Activated B cell treated with CpG ODN at 0.5 μM for 24 hours (primary cell): ENCODE data around the gene STPG1. TPM values are rescaled to one million over a fixed set of nuclear protein-coding genes. Genes with fewer than 3 reads are reported as not detected.

Source experiments
- ATAC-seq: fragments of 200-7000 bp; cut with Tn5 transposase; one replicate; pipeline ENCODE4 v1.10.0; 2021; ENCODE audit warnings: low read depth, mild to moderate bottlenecking, moderate library complexity
- CTCF ChIA-PET: fragments of 350-600 bp; sonication (Branson Sonifier 250); formaldehyde crosslinking; loops from one replicate; lab custom pipeline; 2021; ENCODE audit warnings: antibody characterized with exemption; lab: Charles Lee
- POLR2A ChIA-PET: fragments of 350-600 bp; sonication (Branson Sonifier 250); formaldehyde crosslinking; loops from one replicate; lab custom pipeline; 2021; ENCODE audit warnings: antibody characterized with exemption; lab: Charles Lee
- DNase-seq: peaks from one replicate; pipeline ENCODE4 v3.0.0; 2022
- H3K27ac Mint-ChIP-seq: one replicate; pipeline ENCODE4 v1.8.0; 2020; ENCODE audit warnings: mixed read lengths
- H3K27me3 Mint-ChIP-seq: one replicate; pipeline ENCODE4 v1.8.0; 2021; ENCODE audit warnings: mixed read lengths
- H3K36me3 Mint-ChIP-seq: one replicate; pipeline ENCODE4 v1.8.0; 2021; ENCODE audit warnings: low read depth, mixed read lengths
- H3K4me1 Mint-ChIP-seq: one replicate; pipeline ENCODE4 v1.8.0; 2021; ENCODE audit warnings: mixed read lengths
- H3K4me3 Mint-ChIP-seq: one replicate; pipeline ENCODE4 v1.8.0; 2020; ENCODE audit warnings: mild to moderate bottlenecking, mixed read lengths
- H3K9me3 Mint-ChIP-seq: one replicate; pipeline ENCODE4 v1.8.0; 2020; ENCODE audit warnings: mixed read lengths
- CTCF ChIP-seq: fragments of 200-600 bp; IDR thresholded peaks from one replicate; pipeline ENCODE4 v1.8.0; 2022; ENCODE audit warnings: antibody characterized with exemption, mild to moderate bottlenecking
- intact Hi-C: fragments of 100-400 bp; cut with micrococcal nuclease; formaldehyde crosslinking; loops from one replicate; pipeline ENCODE4 v1.15.1; 2024
- total RNA-seq: library from RNA; stranded (reverse); gene quantifications from 2 replicates; pipeline ENCODE4 v1.2.3, GENCODE V29; 2022

STPG1 gene
- total RNA-seq, 1 donor from 2014 or later, result 7.4 TPM

DNA sequence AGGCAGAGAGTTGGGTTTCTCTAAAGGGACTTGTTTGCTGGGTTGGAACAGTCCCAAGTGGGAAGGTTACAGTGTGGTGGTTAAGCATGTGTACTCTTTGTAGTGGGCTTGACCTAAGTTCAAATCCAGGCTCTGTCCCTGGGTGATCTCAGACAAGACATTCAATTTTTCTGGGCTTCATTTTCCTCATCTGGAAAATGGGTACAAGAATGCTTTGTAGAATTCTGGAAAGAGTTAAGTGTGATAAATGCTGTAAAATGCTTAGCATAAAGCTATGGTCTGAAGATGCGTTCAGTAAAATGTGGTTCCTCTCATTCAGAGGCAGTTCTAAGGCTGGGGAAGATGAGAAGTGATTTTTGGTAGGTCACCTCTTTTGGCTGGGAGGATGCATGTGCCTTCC is 93.6 kb downstream of the STPG1 start:
- intact Hi-C loops, result loop anchor here (5.0 kb wide), 3 partner anchors 72 to 133 kb away; partner anchors contain the start of gene IFNLR1
- ATAC-seq (no peak), DNase-seq (no peak)
- ChIA-PET POLR2A (interaction anchor here (0.6 to 3.0 kb wide), 3 partner anchors 121 to 1778 kb away, joined by 4 to 20 read pairs (median 6); no protein-coding TSS in a partner anchor), CTCF (interaction anchor here (1.0 kb wide), 1 partner anchor 9 kb away, joined by 3 read pairs; no protein-coding TSS in a partner anchor)
- no peaks in the 10 kb centered on the region for H3K9me3 Mint-ChIP-seq
- no peak overlapping the region for H3K27ac Mint-ChIP-seq
- peak overlapping the region; percentile 25 for H3K4me3 Mint-ChIP-seq
- peaks cover 33% of the 10 kb centered on the region for H3K27me3 Mint-ChIP-seq
- no peak for TF ChIP-seq CTCF
- H3K36me3 Mint-ChIP-seq, result no peaks in the 10 kb centered on the region
- H3K4me1 Mint-ChIP-seq, result peaks cover 50% of the 10 kb centered on the region

- H3K9me3 Mint-ChIP-seq, result no peaks in the 10 kb centered on the region
Observed at GRCh38 chr1:24319312-24319863, 94.2 kb downstream of the STPG1 start, which contains the start of gene GRHL3. GRHL3 (plus strand) TSS chr1:24319357; CDS start chr1:24319552, 195 bp downstream.

DNA sequence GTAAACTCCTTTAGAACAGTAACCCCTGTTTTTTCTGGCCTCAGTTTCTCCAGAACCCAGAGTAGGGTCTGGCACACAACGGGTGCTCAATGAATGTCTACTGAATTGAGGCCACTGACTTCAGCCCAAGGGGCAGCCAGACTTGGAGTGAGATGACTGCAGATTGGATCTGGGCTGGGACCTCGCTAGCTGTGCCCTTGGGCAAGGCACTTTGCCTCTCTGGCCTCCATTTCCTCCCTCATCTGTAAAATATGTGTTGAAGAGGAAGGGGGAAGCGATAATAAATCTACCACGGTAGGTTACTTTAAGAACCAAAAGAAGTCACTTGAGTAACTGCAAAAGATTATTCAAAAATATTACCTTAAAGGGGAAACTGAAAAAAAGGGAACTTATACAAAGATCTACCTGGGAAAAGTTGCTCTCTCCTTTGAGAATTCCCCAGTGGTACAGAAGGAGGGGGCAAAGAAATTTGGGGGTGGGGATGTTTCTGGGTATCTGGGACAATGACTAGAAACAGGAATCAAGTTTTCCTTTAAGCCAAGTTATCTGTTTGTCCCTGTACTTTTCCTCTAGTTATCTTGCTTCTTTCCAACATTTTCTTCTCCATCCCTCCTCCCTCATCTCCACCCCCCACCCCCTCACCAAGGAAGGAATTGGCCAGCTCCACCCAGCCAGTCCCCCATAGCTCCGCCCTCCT is 94.8 kb downstream of the STPG1 start:
- peak overlapping the region; percentile 25 for H3K4me3 Mint-ChIP-seq
- intact Hi-C loops, result no loop called here
- H3K9me3 Mint-ChIP-seq, result no peaks in the 10 kb centered on the region
- ATAC-seq (no peak), DNase-seq (no peak)
- H3K36me3 Mint-ChIP-seq, result no peaks in the 10 kb centered on the region
- no peak for TF ChIP-seq CTCF
- peak overlapping the region; percentile 53 for H3K27ac Mint-ChIP-seq
- ChIA-PET POLR2A (no interaction called here), CTCF (interaction anchor here (1.9 kb wide), 1 partner anchor 72 kb away, joined by 4 read pairs; no protein-coding TSS in a partner anchor)
- peaks cover 50% of the 10 kb centered on the region for H3K4me1 Mint-ChIP-seq
- H3K27me3 Mint-ChIP-seq, result peaks cover 33% of the 10 kb centered on the region

More at GRCh38 chr1:24319312-24319863, 94.2 kb downstream of the STPG1 start, which contains the start of gene GRHL3:
- no peak for ATAC-seq
- ChIA-PET CTCF (interaction anchor here (1.9 kb wide), 1 partner anchor 72 kb away, joined by 4 read pairs; no protein-coding TSS in a partner anchor), POLR2A (interaction anchor here (0.6 kb wide), 1 partner anchor 120 kb away, joined by 4 read pairs; no protein-coding TSS in a partner anchor)
- peak within 1 kb of the TSS; percentile 25 for H3K4me3 Mint-ChIP-seq
- peaks cover 50% of the 10 kb centered on the region for H3K4me1 Mint-ChIP-seq
- no peak for DNase-seq
- no peak for TF ChIP-seq CTCF
- H3K27me3 Mint-ChIP-seq, result peaks cover 33% of the 10 kb centered on the region
- no peaks in the 10 kb centered on the region for H3K36me3 Mint-ChIP-seq
- intact Hi-C loops, result no loop called here
- peak within 1 kb of the TSS; percentile 53 for H3K27ac Mint-ChIP-seq

GRCh38 chr1:24317956-24318614 is 95.5 kb downstream of the STPG1 start:
- Mint-ChIP-seq H3K4me3 (peak overlapping the region; percentile 25), H3K9me3 (no peaks in the 10 kb centered on the region), H3K36me3 (no peaks in the 10 kb centered on the region), H3K27ac (no peak overlapping the region), H3K4me1 (peaks cover 44% of the 10 kb centered on the region), H3K27me3 (peaks cover 35% of the 10 kb centered on the region)
- no peak for TF ChIP-seq CTCF
- POLR2A ChIA-PET, result interaction anchor here (0.6 kb wide), 1 partner anchor 1013 kb away, joined by 4 read pairs; no protein-coding TSS in a partner anchor
- ATAC-seq (no peak), DNase-seq (no peak)
- CTCF ChIA-PET, result interaction anchor here (1.9 kb wide), 1 partner anchor 73 kb away, joined by 4 read pairs; no protein-coding TSS in a partner anchor
- intact Hi-C loops, result no loop called here
